HG02759 (cell line): ENCODE measurements around the gene FKRP.
"Not testable (repeated sequence)": the region's sequence is repeated elsewhere in the genome, so short reads cannot be mapped to it uniquely, and the experiment has no call there.

Experiments used
- ATAC-seq: cut with Tn5 transposase; IDR thresholded peaks from one replicate; pipeline ENCODE4 v1.9.1; 2021; ENCODE audit warnings: mild to moderate bottlenecking, moderate library complexity; ENCODE audit not compliant: unreplicated experiment

FKRP gene

DNA sequence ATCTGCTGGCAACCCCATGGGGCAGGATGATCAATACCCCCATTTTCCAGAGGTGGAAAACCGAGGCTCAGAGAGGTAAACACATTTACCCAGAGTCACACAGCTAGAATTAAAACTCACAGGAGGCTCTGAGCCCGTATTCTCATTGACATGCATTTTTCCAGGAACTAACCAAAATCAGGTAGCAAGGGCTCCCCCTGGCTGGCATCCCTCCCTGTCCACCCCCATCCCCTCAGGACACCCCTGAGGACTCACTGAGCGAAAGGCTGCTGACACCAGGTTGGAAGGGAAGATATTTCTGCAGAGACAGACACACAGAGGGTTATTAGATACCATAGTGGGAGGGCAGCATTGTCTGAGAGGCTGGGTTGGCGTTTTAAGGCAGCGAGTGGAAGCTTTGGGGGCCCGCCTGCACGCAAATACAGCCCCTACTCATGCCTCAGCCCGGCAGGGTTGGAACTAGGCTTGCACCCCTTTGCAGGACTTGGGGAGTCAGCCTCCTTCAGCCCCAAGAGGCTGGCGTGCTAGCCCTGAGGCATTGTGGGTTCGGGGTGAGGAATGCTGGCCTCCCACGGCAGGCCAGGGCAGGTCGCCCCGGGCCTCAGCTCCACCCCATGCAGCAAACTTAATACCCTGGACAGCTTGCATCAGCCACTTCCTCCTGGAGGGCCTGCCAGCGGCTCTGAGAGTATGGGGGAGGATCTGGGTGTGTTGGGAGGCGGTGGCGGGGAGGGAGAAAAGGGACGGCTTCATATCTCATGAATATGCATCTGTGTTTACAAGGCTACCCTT, 38.6 kb downstream of the FKRP start:
- peak; percentile 29 for ATAC-seq

DNA sequence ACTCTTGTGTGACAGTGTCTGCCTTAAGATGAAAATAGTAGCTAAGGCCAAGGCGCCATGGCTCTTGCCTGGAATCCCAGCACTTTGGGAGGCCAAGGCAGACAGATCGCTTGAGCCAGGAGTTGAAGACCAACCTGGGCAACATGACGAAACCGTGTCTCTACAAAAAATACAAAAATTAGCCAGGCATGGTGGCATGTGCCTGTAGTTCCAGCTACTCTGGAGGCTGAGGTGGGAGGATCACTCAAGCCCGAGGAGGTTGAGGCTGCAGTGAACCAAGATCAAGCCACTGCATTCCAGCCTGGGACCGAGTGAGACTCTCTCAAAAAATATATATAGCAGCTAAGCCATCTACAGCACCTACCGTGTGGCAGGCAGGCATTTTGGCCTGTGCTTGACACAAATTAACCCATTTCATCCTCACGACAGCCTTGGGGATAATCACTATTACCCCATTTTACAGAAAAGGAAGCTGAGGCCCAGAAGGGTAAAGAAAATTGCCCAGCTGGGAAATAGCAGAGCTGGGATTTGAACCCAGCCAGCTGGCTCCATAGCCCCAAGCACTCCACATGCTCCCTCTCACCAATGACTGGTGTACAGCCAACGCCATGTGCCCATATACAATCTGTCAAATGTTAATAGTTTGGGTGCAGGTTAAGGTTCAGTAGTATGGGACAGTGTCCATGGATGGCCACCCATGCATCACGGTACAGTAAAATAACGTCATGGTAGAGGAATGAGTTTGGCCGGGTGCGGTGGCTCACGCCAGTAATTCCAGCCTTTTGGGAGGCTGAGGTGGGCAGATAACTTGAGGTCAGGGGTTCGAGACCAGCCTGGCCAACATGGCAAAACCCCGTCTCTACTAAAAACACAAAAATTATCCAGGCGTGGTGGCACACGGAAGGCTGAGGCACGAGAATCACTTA, 39.5 kb downstream of the FKRP start:
- ATAC-seq: no peak

DNA sequence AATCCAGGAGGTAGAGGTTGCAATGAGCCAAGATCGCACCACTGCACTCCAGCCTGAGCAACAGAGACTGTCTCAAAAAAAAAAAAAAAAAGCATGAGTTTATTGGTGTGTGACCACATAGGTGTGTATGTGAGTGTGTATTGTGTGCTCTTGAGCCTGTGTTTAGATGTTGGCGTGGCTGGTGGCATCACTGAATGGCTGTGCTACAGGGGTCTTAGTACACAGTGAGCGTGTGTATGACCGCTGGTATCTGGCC, 40.1 kb downstream of the FKRP start:
- ATAC-seq: no peak

DNA sequence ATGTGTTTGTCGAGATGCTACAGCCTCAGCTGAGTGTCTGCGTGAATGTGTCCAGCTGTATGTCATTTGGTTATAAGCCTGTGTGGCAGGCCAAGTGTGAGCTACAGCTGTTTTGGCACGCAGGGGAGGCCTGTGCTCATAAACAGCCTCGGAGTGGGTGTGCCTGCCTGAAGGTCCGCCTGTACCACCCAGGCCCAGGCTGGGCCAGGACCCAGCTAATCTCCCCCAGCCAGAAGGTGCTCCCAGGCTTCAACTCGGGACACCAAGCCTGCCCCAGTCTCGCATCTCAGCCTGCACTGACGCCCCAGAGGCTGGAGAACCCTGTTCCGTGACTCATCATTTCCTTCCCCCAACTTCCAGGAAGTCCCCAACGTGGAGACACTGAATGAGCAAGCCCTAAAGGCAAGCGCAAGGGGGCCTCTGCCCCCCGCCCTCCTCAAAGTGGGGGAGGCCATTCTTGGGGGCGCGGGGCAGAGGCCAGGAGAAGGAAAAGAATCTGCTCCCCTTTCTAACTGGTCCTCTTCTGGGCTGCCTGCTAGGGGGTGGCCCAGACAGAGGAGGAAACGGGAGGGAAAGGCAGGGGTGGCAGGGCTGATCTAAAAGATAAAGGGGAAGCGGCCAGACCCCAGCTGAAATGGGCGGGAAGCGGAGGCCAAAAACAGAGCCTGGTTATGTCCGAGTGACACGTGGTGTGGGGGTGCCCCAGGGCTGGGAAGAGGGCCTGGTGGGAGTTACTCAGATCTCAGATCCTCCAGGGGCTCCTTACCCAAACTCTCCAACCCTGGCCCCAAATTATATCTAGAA, 40.6 kb downstream of the FKRP start:
- peak; percentile 35 for ATAC-seq

DNA sequence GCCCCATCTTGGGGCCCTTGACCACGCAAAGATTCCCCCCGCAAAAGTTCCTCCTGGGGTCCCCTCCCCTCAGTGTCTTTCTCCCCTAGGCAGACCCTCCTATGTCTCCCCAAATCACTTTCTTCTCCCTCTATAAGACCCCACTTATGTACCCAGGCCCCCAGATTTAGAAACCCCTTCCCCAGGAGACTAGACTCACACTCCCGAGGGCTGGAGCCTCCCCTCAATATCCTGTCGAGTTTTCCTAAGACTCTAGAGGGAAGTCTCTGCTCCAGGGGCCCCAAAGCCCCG, 41.1 kb downstream of the FKRP start:
- ATAC-seq: no peak

DNA sequence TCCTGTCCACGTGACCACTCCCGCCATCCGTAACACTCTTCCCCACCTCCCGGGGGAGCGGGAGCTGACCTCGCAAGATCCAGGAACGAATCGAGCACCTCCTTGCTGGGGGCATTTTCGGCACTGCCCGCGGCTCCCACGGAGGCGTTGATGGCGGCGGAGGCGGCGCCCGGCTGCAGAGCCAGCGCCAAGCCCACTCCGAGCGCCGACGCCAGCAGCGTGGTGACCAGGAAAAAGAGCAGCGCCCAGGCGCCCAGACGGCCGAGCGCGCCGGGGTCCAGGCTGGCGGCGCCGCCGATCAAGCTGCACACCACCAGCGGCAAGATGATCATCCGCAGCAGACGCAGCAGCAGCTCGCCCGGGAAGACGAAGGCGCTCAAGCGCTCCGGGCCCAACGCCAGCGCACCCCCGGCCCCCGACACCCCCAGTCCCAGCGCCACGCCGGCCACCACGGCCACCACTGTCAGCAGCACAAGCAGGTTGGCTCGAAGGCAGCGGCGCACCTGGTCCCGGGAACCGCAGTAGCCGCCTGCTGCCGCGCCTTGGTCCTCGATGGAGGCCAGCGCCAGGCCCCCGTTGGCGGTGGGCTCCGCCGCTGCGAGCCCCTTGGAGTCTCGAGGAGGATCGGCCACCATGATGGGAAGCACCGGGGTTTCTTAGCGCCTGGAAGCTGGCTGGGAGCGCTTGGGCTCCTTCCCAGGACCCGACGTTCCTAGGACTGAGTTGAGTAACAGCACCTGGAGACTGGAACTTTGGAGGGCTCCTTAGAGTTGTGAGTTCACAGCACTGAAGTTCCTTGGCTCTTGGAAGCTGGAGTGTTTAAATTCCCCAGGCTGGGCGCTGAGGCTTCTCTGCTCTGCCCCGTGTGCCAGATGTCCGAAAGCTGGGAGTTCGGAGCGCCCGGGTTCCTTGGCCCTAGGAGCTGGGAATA, 41.7 kb downstream of the FKRP start:
- no peak for ATAC-seq

DNA sequence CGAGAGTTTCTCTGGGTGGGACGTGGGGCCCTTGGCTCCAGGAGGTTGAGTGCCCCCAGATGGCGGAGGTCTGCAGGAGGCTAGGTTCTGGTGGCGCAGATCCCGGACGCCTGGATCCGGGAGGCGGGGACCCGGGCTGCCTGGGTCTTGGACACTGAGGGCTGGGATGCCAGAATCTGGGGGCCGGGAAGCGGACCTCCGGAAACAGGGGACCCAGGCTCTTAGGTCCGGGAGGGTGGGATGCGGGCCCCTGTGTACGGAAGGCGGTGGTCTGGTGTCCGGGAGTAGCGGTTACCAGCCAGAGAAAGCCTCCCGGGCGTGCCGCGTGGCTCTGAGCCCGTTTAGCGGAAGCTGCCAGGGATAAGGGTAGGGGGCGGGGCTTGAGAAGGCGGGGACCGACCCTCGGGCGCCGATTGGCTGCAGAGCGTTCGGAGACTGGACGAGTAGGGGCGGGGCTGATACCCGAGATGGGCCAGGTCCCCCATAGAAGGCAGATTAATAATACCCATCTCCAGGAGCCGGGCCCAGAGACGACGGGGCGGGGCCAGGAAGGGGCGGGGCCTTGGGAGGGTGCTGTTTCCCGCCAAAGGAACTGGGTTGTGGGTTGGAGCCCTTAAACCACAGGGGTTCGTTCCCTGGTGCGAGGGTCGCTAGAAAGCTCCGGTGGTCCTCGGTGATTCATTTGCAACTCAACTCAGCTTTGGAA, 42.6 kb downstream of the FKRP start, which contains the start of gene SLC1A5:
Gene SLC1A5 (minus strand): TSS at position 333 of the 706 bp plus-strand sequence. CDS start 629 bp downstream, outside the sequence.
- ATAC-seq: peak; percentile 62

DNA sequence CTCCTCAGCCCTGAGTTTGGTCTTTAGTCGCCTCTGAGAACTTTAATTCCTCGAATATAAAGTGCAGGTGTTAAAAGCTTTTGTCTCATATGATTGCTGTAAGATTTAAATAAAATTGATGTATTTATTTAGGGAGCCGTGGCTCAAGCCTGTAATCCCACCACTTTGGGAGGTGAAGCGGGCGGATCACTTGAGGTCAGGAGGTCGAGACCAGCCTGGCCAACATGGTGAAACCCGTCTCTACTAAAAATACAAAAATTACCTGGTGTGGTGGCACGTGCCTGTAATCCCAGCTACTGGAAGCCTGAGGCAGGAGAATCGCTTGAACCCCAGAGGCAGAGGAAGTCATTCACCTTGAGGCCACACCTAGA, 43.1 kb downstream of the FKRP start:
- ATAC-seq: no peak

DNA sequence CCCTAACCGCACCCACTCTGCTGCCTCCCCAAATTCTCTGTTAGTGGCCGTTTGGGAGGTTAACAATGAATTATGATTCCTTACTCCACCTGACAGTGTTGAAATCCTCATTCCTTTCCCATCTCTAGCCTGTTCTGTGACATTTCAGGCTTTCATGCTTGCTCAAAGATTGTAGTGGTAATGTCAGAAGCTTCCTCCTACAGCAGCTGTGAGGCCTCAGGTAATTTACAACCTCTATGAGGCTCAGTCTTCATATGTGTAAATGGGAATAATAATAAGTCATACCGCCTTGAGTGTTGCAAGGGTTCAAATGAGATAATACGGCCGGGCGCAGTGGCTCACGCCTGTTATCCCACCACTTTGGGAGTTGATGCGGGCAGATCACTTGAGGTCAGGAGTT, 43.5 kb downstream of the FKRP start:
- no peak for ATAC-seq

DNA sequence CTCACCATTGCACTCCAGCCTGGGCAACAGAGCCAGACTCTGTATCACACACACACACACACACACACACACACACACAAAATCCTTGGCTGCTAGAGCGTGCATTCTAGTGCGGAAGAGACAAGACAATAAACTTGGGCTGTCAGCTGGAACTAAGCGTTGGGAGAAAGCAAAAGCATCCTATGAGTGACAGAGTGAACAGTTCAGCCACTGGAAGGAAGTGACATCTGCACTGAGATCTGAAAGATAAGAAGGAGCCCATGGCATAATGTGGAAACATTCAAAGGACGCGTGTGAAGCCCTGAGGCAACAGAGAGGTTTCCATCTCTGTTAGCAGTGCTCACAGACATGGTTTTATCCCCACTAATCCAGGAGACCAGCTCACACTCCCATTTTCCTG, 46.1 kb downstream of the FKRP start:
- no peak for ATAC-seq

DNA sequence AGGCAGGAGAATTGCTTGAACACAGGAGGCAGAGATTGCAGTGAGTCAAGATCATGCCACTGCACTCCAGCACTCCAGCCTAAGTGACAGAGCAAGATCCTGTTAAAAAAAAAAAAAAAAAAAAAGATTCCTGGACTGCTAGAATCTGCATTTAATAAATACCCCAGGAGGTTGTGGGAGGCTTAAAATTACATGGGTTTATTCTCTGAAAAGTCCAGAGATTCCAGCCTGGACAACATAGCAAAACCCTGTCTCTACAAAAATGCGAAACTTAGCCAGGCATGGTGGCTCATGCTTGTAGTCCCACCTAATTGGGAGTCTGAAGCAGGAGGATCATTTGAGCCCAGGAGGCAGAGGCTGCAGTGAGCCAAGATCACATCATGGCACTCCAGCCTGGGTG, 52.0 kb downstream of the FKRP start:
- ATAC-seq: no peak

DNA sequence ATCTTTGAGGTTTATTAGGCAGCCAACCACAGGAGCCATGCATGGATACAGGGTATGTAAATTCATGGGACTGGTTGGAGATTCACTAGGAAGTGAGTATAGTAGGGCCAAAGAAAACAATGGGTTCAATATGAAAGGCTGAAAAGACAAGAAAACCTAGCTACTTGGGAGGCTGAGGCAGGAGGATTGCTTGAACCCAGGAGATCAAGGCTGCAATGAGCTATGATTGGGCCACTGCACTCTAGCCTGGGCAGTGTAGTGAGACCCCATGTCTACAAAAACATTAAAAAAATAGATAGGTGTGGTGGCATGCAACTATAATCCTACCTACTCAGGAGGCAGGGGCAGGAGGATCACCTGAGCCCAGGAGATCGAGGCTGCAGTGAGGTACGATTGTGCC, 52.9 kb downstream of the FKRP start:
- no peak for ATAC-seq

DNA sequence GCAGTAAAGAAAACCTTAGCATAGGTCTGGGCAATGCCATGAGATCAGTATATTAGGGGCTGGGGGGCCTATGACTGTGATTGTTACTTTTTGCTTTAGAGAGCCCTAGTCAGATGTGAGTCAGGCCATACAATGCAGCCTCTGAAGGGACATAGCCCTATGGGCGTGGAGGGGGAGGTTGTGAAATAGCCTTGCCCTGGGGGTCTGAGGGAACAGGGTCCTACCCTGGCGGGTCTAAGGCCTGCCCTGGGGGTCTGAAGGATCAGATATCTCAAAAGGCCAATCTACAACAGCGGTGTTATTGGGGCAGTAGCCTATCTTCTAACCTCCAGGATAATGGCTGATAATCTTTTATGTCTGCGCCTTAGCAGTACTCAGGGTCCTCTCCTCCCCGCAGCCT, 56.3 kb downstream of the FKRP start:
- ATAC-seq: no peak

DNA sequence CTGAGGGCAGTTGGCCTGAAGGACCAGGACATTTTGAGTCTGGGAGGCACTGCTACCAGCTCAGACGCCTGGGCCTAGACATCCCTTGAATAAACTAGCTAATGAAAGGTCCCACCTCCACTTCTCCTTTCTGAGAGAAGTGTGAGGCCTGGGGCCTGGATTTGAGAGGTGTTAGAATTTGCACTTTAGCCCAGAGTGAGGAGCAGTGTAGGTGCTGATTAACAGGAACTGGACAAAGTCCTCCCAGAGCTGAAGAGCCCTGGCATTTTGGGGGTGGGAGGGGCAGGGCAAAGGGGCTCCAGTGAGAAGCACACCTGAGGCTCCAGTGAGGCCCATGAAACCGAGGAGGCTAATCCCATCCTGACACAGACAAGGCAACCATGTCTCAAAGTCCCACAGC, 57.7 kb downstream of the FKRP start:
- ATAC-seq: no peak

DNA sequence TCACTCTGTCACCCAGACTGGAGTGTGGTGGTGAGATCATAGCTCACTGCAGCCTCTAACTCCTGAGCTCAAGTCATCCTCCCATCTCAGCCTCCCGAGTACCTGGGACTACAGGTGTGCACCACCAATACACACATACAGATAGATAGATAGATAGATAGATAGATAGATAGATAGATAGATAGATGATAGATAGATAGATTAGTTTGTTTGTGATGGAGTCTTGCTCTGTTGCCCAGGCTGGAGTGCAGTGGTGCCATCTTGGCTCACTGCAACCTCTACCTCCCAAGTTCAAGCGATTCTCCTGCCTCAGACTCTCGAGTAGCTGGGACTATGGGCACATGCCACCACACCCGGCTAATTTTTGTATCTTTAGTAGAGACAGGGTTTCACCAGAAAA, 58.6 kb downstream of the FKRP start:
- not testable (repeated sequence) for ATAC-seq

DNA sequence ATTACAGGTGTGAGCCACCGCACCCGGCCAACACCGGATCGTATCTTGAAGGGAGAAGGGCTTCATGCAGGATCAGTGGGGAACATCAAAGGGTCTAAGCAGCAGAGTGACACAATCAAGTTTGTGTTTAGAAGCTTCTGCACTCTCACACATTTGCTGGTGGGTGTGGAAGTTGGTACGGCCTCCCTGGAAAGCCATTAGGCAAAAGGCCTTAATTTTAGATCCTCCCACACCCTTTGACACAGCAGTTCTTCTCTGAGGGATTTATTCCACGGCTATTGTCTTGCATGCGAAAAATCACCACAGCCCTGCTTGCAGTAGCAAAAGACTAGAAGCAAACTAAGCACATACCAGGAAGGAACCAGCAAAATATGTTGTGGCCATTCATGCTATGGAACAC, 60.8 kb downstream of the FKRP start:
- no peak for ATAC-seq
